ENCODE data around the gene KCNA10.

Gene KCNA10

DNA sequence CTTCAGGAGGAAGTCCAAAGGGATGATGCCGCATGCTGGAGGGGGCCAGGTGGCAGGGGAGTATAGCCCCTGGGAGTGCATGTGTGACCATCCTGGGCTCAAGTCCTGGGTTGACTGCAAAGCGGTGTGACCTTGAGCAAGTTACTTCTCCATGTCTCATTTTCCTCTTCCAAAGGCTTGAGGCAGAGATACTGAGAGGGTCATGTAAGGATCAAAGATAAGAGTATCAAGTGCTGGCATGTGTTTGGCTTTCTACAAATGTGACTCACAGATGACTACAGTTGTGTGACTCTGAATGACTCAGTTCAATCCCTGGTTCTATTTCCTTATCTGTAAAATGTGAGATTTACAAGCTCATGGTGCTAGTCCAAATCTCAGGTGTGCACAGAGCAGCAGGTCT lies 41.9 kb downstream of the KCNA10 start:
- DNase-seq, result no peak

- no peak for DNase-seq
These were observed 42.8 kb downstream of the KCNA10 start for GRCh38 chr1:110476028-110476765.

- peak; percentile 74 for DNase-seq
These were observed 43.5 kb downstream of the KCNA10 start for GRCh38 chr1:110475362-110476027.

DNA sequence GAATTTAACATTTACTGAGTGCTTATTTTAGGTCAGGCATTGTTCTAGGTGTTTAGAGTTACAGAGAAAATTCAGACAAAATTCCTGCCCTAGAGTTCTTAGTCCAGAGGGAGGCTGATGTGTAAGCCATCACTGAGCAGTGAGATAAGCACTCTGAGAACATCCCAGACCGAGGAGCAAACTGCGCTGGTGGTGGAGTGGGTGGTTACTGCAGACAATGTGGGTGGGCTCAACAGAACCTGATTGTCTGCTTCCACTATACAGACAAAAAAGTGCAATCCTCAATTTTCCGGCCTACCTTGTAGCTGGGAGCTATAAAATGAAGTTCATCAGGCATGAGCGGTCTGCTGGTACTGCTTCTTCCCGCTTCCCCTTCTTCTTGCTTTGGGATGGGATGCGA lies 44.5 kb downstream of the KCNA10 start:
- DNase-seq, result no peak

- DNase-seq, result no peak
These were observed 46.4 kb downstream of the KCNA10 start for GRCh38 chr1:110472546-110472945.

DNA sequence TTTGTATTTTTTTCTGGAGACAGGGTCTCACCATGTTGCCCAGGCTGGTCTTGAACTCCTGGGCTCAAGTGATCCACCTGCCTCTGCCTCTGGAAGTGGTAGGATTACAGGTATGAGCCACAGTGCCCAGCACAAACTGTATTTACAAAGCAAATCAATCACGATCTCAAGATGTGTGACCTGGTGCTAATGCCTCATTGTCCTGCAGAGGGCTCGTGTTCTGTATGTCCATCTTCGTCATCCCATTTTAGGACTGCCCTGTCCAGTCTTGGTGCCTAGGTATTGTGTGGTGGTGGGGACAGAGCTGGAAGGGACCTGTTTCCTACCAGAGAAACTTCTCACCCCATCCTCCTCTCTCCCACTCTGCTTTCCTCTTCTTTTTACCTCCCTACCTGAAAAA lies 47.8 kb downstream of the KCNA10 start:
- DNase-seq, result no peak

Data from islet precursor cell (in vitro differentiated cells).